ENCODE data around the gene PPIL4. TPM values are rescaled to one million over a fixed set of nuclear protein-coding genes. Genes with fewer than 3 reads are reported as not detected.

Gene PPIL4, protein sequence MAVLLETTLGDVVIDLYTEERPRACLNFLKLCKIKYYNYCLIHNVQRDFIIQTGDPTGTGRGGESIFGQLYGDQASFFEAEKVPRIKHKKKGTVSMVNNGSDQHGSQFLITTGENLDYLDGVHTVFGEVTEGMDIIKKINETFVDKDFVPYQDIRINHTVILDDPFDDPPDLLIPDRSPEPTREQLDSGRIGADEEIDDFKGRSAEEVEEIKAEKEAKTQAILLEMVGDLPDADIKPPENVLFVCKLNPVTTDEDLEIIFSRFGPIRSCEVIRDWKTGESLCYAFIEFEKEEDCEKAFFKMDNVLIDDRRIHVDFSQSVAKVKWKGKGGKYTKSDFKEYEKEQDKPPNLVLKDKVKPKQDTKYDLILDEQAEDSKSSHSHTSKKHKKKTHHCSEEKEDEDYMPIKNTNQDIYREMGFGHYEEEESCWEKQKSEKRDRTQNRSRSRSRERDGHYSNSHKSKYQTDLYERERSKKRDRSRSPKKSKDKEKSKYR
- total RNA-seq, result 10 to 100 TPM; 23.4 to 27.2 TPM

GRCh38 chr6:149545754-149546471, at the start of gene PPIL4:
Gene PPIL4, minus strand, starts transcription at chr6:149546043. Its CDS starts 38 bp downstream, at chr6:149546005.
- under 1% methylated on average over 71 of the region's 71 CpGs for whole genome bisulfite sequencing
- Histone ChIP-seq H3K36me3 (no peaks in the 10 kb centered on the region), H3K27ac (peak within 1 kb of the TSS; percentile 91), H3K4me3 (peak within 1 kb of the TSS; percentile 71 to 86), H3K27me3 (replicated peaks; ENCODE audit: insufficient read depth) (no peaks in the 10 kb centered on the region), H3K9me3 (no peaks in the 10 kb centered on the region), H3K4me1 (replicated peaks) (peaks cover 6% of the 10 kb centered on the region)
- peak; percentile 93 for DNase-seq (ENCODE audit: low spot score)
- TF ChIP-seq, protein P1, sequence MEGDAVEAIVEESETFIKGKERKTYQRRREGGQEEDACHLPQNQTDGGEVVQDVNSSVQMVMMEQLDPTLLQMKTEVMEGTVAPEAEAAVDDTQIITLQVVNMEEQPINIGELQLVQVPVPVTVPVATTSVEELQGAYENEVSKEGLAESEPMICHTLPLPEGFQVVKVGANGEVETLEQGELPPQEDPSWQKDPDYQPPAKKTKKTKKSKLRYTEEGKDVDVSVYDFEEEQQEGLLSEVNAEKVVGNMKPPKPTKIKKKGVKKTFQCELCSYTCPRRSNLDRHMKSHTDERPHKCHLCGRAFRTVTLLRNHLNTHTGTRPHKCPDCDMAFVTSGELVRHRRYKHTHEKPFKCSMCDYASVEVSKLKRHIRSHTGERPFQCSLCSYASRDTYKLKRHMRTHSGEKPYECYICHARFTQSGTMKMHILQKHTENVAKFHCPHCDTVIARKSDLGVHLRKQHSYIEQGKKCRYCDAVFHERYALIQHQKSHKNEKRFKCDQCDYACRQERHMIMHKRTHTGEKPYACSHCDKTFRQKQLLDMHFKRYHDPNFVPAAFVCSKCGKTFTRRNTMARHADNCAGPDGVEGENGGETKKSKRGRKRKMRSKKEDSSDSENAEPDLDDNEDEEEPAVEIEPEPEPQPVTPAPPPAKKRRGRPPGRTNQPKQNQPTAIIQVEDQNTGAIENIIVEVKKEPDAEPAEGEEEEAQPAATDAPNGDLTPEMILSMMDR (IDR thresholded peaks at IDR 0.05), result peak; percentile 93 to 95 (median 94)
- TF ChIP-seq POLR2AphosphoS5 (IDR thresholded peaks at IDR 0.05) (peak; percentile 98), POLR2A (IDR thresholded peaks at IDR 0.05) (peak; percentile 86)
- intact Hi-C loops (cut with DNase I), result no loop called here

- Histone ChIP-seq H3K27me3 (replicated peaks; ENCODE audit: insufficient read depth) (no peaks in the 10 kb centered on the region), H3K27ac (no peak overlapping the region), H3K4me3 (no peak overlapping the region), H3K36me3 (no peaks in the 10 kb centered on the region), H3K9me3 (no peaks in the 10 kb centered on the region), H3K4me1 (replicated peaks) (no peaks in the 10 kb centered on the region)
- 100% methylated on average over 1 of the region's 1 CpG for WGBS
- intact Hi-C loops (cut with DNase I), result no loop called here
- no peak for TF ChIP-seq POLR2AphosphoS5 (IDR thresholded peaks at IDR 0.05)
- no peak for TF ChIP-seq POLR2A (IDR thresholded peaks at IDR 0.05)
- TF ChIP-seq, protein P1 (IDR thresholded peaks at IDR 0.05), result no peak
- no peak for DNase-seq (ENCODE audit: low spot score)
Observed at GRCh38 chr6:149593408-149593807, 47.6 kb upstream of the PPIL4 start.

DNA sequence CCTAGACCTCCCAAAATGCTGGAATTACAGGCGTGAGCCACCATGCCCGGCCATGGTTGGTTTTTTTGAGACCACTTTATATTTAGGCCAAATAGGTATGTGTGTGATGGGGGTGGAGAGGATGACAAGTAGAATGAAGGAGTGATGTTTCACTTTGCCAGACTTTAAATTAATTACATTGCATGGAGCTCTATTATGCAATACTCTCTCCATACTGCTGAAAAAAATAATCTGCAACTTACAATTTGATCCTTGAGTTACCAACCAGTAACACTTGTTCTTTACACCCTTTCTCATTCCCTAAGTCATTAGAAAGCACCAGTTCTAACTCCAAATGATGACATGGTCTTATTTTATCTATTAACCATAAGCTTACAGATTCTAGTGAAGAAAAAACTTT, 47.1 kb upstream of the PPIL4 start:
- 95% methylated on average over 2 of the region's 2 CpGs for WGBS
- no peak overlapping the region for H3K27ac ChIP-seq
- DNase-seq (ENCODE audit: low spot score), result no peak
- H3K27me3 ChIP-seq (replicated peaks; ENCODE audit: insufficient read depth), result no peaks in the 10 kb centered on the region
- intact Hi-C loops (cut with DNase I), result no loop called here
- no peaks in the 10 kb centered on the region for H3K36me3 ChIP-seq
- TF ChIP-seq, protein P1 (IDR thresholded peaks at IDR 0.05), result no peak
- no peak for TF ChIP-seq POLR2A (IDR thresholded peaks at IDR 0.05)
- no peak for TF ChIP-seq POLR2AphosphoS5 (IDR thresholded peaks at IDR 0.05)
- H3K4me3 ChIP-seq, result no peak overlapping the region
- H3K9me3 ChIP-seq, result no peaks in the 10 kb centered on the region
- no peaks in the 10 kb centered on the region for H3K4me1 ChIP-seq (replicated peaks)

GRCh38 chr6:149586149-149586548, 40.3 kb upstream of the PPIL4 start:
- TF ChIP-seq POLR2AphosphoS5 (IDR thresholded peaks at IDR 0.05) (no peak), POLR2A (IDR thresholded peaks at IDR 0.05) (no peak)
- H3K36me3 ChIP-seq, result peaks cover 0 to 6% of the 10 kb centered on the region in 2 donors
- intact Hi-C loops (cut with DNase I), result no loop called here
- H3K4me3 ChIP-seq, result no peak overlapping the region
- 96% methylated on average over 2 of the region's 2 CpGs for WGBS
- H3K4me1 ChIP-seq (replicated peaks), result no peaks in the 10 kb centered on the region
- H3K9me3 ChIP-seq, result no peaks in the 10 kb centered on the region
- no peaks in the 10 kb centered on the region for H3K27me3 ChIP-seq (replicated peaks; ENCODE audit: insufficient read depth)
- DNase-seq (ENCODE audit: low spot score), result no peak
- no peak overlapping the region for H3K27ac ChIP-seq

DNA sequence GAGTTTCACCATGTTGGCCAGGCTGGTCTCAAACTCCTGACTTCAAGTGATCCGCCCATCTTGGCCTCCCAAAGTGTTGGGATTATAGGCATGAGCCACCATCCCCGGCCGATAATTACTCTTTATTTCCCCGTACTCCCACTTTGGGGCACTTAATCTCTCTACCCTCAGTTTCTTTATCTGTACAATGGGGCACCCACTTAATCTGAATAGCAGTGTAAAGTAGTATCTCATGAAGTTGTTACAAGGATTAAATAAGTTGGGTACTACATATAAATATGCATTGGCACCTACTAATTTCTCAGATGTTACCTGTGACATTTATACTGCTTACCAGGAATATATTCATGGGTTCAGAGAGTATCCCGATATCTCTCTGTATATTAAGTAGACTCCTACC, 35.5 kb upstream of the PPIL4 start:
- intact Hi-C loops (cut with DNase I), result no loop called here
- no peaks in the 10 kb centered on the region for H3K9me3 ChIP-seq
- TF ChIP-seq, protein P1 (IDR thresholded peaks at IDR 0.05), result no peak
- no peak for TF ChIP-seq POLR2A (IDR thresholded peaks at IDR 0.05)
- no peak for TF ChIP-seq POLR2AphosphoS5 (IDR thresholded peaks at IDR 0.05)
- no peaks in the 10 kb centered on the region for H3K4me1 ChIP-seq (replicated peaks)
- no peaks in the 10 kb centered on the region for H3K27me3 ChIP-seq (replicated peaks; ENCODE audit: insufficient read depth)
- no peak overlapping the region for H3K4me3 ChIP-seq
- 94% methylated on average over 5 of the region's 5 CpGs for WGBS
- peaks cover 0 to 6% of the 10 kb centered on the region in 2 donors for H3K36me3 ChIP-seq
- DNase-seq (ENCODE audit: low spot score), result no peak
- no peak overlapping the region for H3K27ac ChIP-seq
